HG03025 (cell line): ENCODE results near the gene ARFIP1.
"Not testable (repeated sequence)": the region's sequence is repeated elsewhere in the genome, so short reads cannot be mapped to it uniquely, and the experiment has no call there.

Experiments
- ATAC-seq: cut with Tn5 transposase; IDR thresholded peaks from one replicate; pipeline ENCODE4 v1.9.1; 2021; ENCODE audit warnings: mild to moderate bottlenecking, moderate library complexity; ENCODE audit not compliant: unreplicated experiment, low FRiP score

Gene ARFIP1

GRCh38 chr4:152886201-152886600 is 106.4 kb downstream of the ARFIP1 start:
- no peak for ATAC-seq

GRCh38 chr4:152887981-152888380 is 108.2 kb downstream of the ARFIP1 start:
- ATAC-seq = no peak

- no peak for ATAC-seq
Observed at GRCh38 chr4:152892974-152893373, 113.2 kb downstream of the ARFIP1 start.

GRCh38 chr4:152894673-152895072 is 114.9 kb downstream of the ARFIP1 start:
- no peak for ATAC-seq

- no peak for ATAC-seq
Observed at GRCh38 chr4:152896811-152897210, 117.1 kb downstream of the ARFIP1 start.

DNA sequence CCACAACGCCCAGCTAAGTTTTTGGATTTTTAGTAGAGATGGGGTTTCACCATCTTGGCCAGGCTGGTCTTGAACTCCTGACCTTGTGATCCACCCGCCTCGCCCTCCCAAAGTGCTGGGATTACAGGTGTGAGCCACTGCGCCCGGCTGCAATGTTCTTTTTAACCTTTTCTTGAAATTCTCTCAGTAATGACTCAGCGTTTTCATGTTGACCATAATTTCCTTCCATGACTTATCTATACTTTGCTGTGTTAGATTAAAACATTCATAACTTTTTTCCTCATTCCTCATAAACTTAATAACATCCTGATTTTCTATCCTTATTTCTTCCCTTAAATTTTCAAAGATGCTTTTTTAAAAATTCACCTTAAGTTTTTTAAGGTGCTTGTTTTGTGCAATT is 118.4 kb downstream of the ARFIP1 start:
- not testable (repeated sequence) for ATAC-seq

DNA sequence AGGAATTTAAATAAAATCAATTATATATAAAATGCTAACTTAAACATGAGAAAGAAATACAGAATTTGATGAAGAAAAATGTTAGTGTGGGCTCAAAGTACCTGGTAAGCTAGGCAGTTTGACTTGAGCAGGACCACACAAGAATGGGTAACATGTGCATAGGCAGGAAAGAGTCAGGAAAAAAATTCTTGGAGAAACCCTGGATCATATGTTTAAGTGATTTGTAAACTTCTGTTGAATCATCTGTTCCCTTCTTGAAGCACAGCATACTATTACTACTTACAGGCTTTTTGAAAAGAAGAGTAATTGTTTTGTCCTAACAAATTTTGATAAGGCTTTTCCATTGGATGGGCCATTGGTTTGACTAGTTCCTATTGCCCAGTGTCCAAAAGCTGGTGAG is 118.9 kb downstream of the ARFIP1 start:
- no peak for ATAC-seq

DNA sequence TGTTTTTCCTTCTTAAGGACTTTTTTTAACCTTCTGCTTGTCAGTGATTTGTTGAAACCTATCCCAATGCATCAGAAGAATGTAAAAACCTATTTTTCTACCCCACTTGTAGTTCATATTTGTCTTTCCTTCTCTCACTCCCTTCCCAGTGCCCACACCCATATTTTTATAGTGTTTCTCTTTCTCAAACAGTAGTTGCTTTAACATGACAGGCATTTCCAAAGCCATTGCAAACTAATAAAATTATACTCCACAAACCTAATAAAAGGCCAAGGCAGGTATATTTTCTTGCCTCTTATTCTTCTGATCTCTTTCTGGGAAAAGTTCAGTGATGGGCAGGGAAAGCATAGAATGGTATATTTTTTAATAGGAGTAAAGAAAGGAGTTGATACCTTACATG is 120.6 kb downstream of the ARFIP1 start:
- ATAC-seq = no peak

GRCh38 chr4:152901205-152901604 is 121.5 kb downstream of the ARFIP1 start:
- no peak for ATAC-seq

DNA sequence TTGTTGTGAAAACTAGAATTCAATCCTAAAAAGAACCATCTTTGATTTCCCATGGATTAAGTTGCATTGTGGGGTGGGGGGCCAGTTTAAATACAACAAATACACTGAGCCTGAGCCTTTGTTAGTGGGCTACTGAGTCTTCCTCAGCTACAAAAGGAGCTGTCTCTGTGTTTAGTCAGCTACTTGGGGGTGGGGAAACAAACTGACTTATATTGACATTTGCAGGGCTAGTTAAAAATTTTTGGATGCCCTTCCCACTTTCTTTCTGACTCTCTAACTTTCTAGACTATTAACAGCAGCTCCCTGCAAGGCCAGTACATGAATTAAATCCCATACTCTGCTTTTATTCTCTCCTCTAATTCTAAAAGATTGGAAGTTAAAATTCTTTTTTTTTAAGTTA is 123.9 kb downstream of the ARFIP1 start:
- ATAC-seq = no peak

DNA sequence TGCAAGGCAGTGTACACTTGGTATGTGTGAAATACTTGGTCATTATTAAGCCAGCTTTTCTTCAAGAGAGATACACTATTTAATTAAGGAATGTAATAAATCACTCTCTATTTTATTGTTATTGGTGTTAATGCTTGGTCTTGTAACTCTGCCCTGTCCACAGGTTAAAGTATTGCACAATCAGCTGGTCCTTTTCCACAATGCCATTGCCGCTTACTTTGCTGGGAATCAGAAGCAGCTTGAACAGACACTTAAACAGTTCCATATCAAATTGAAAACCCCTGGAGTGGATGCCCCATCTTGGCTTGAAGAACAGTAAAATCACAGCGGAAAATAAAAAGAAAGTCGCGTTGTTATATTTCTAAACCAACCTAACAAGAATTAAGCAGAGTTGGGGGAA is 130.1 kb downstream of the ARFIP1 start:
- ATAC-seq = no peak

DNA sequence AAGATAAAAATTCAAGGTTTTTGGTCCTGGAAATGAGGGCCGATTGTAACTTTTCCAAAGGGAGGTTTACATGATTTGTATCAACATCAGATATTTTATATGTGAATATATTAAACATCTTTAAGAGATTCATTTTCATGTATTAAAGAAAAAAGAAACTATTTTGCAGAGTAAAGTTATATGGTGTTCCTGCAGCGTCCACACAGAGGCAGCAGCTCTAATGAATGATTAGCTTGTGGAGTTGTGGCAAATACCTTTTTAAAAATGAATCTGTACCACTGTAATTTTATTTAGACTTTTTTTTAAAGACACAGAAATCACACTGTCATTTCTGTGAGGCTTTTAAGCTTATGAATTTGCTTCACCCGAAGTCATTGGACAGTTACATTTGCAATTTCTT is 130.8 kb downstream of the ARFIP1 start:
- ATAC-seq = no peak

GRCh38 chr4:152917543-152918395 is 138.0 kb downstream of the ARFIP1 start:
- no peak for ATAC-seq

DNA sequence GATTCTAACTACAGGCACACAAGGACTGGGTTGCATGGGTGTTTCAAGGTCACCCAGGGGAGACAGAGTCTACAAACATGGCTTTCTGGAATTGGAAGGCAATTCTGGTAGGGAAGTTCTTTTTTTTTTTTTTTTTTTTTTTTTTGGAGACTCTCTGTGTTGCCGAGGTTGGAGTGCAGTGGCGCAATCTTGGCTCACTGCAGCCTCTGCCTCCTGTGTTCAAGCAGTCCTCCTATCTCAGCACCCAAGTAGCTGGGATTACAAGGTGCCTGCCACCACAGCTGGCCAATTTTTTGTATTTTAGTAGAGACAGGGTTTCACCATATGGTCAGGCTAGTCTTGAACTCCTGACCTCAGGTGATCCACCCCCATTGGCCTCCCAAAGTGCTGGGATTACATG is 140.1 kb downstream of the ARFIP1 start:
- no peak for ATAC-seq

DNA sequence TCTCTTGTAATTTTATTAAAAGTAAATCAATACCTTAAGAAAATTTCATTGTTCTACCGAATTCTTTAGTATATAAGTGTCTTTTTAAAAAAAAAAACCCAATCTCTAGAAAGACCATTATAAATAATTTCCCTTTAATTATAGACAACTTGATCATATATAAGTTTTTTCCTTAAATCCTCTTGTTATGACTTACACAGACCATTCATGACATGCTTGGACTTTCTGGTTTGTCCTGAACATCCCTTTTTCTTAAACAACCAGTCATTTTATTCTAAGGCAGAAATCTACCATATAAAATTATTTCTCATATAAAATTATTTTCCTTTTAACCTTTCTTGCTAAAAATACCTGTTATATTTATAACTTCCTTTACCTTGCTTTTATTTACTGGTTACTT is 141.0 kb downstream of the ARFIP1 start:
- ATAC-seq = no peak

GRCh38 chr4:152921284-152921683 is 141.5 kb downstream of the ARFIP1 start:
- ATAC-seq = no peak

DNA sequence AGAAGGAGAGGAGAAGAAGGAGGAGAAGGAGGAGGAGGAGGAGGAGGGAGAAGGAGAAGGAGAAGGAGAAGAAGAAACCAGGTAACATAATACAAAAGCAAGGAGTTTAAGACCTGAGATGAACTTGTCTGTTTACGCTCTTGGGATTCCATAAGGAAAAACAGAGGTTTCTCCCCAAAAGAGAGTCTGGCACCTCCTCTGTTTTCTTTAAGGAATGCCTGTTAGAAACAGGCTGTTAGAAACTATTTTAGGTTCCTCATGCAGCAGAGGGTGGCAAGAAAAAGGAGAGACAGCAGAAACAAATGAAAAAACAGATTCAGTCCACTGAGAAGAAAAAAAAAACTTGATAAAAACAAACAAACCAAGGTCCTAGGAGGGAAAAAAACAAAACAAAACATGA is 146.1 kb downstream of the ARFIP1 start:
- no peak for ATAC-seq

- ATAC-seq = no peak
Observed at GRCh38 chr4:152926959-152927358, 147.2 kb downstream of the ARFIP1 start.

GRCh38 chr4:152927737-152928136 is 148.0 kb downstream of the ARFIP1 start:
- no peak for ATAC-seq

DNA sequence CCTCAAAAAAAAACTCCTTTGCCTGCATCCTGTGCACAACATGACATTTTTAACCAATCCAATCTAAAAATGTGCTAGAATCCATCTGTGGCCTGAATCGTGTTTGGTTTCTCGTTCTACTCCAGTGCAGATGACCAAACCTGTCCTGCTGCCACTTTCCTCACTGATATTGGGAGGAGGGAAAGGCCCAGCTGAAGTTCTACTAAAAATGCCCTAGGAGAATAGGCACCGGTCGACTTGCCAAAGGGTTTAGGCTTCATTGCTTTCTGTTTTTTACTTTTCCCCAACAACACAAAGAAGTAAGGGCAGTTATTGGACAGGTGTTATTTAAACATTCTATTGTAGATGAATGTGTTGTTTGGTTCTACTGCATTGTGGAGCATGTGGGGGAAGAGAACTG is 148.5 kb downstream of the ARFIP1 start:
- no peak for ATAC-seq

- ATAC-seq = no peak
Observed at GRCh38 chr4:152929888-152930287, 150.1 kb downstream of the ARFIP1 start.

DNA sequence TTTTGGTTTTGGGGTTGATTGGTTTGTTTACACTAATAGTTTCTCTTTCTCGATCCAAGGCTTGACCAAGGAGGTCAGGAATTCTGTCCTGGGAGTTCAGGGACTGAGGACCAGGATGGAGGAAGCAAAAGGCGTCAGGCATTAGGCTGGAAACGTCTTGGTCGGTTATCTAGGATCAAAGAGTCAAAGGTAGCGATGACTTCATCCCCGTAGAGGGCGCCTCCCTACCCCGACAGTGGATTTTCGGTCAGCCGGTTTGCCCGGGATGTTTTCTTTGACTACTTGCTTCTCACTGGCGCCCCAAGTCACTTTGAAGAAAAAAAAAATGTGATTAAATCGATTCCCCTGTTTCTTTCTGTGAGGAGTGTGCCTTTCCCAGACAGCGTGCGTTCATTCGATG is 155.4 kb downstream of the ARFIP1 start:
- no peak for ATAC-seq
